ENCODE measurements around the gene SETSIP. TPM values are rescaled to one million over a fixed set of nuclear protein-coding genes. Genes with fewer than 3 reads are reported as not detected.
"Not testable (repeated sequence)": the region's sequence is repeated elsewhere in the genome, so short reads cannot be mapped to it uniquely, and the experiment has no call there.

SETSIP gene
- total RNA-seq, 1 donor from 2014 or later = not detected

- Mint-ChIP-seq H3K4me3 (peak overlapping the region; percentile 56), H3K27me3 (peaks cover 25% of the 10 kb centered on the region), H3K27ac (no peak overlapping the region), H3K9me3 (no peaks in the 10 kb centered on the region), H3K36me3 (ENCODE audit: low read depth) (no peaks in the 10 kb centered on the region), H3K4me1 (peaks cover 11% of the 10 kb centered on the region)
- ChIA-PET POLR2A (no interaction called here), CTCF (no interaction called here)
- DNase-seq (no peak), ATAC-seq (ENCODE audit: low read depth) (no peak)
- intact Hi-C loops (cut with micrococcal nuclease) = no loop called here
- no peak for TF ChIP-seq CTCF (IDR thresholded peaks at IDR 0.05)
Observed at GRCh38 chr1:92029241-92029922, 45.8 kb downstream of the SETSIP start.

GRCh38 chr1:92026806-92027205 is 48.4 kb downstream of the SETSIP start:
- ATAC-seq (ENCODE audit: low read depth) = no peak
- Mint-ChIP-seq H3K27ac (no peak overlapping the region), H3K4me3 (no peak overlapping the region), H3K9me3 (peaks cover 8% of the 10 kb centered on the region), H3K4me1 (peaks cover 11% of the 10 kb centered on the region), H3K36me3 (ENCODE audit: low read depth) (no peaks in the 10 kb centered on the region), H3K27me3 (peaks cover 26% of the 10 kb centered on the region)
- ChIA-PET CTCF (no interaction called here), POLR2A (no interaction called here)
- intact Hi-C loops (cut with micrococcal nuclease) = no loop called here
- no peak for DNase-seq
- no peak for TF ChIP-seq CTCF (IDR thresholded peaks at IDR 0.05)

GRCh38 chr1:92026042-92026441 is 49.2 kb downstream of the SETSIP start:
- H3K4me3 Mint-ChIP-seq; ATAC-seq (ENCODE audit: low read depth); H3K36me3 Mint-ChIP-seq (ENCODE audit: low read depth); POLR2A ChIA-PET; CTCF ChIA-PET; H3K9me3 Mint-ChIP-seq; H3K27ac Mint-ChIP-seq; DNase-seq; intact Hi-C loops (cut with micrococcal nuclease): not testable (repeated sequence)
- Mint-ChIP-seq H3K4me1 (peaks cover 11% of the 10 kb centered on the region), H3K27me3 (peaks cover 26% of the 10 kb centered on the region)

Other genes with a start within 250 kb of the SETSIP start
- gene TGFBR3, start 189.3 kb downstream of the SETSIP start, total RNA-seq = 0.27 and 0.60 TPM in 2 replicates
- not detected in 2 replicates for gene BRDT, start 126.0 kb downstream of the SETSIP start, total RNA-seq
- not detected in 2 replicates for gene EPHX4, start 45.4 kb downstream of the SETSIP start, total RNA-seq
- gene BTBD8, start 4.9 kb upstream of the SETSIP start, total RNA-seq = 0.46 and 0.51 TPM in 2 replicates
- not detected in 2 replicates for gene C1orf146, start 142.5 kb upstream of the SETSIP start, total RNA-seq
- 11.1 and 14.7 TPM in 2 replicates for gene GLMN, start 223.6 kb upstream of the SETSIP start, total RNA-seq
- 27.1 and 31.7 TPM in 2 replicates for gene RPAP2, start 223.6 kb upstream of the SETSIP start, total RNA-seq